Large intestine (tissue), 3 donors: ENCODE data around the gene INTS12. TPM values are rescaled to one million over a fixed set of nuclear protein-coding genes. Genes with fewer than 3 reads are reported as not detected.

ENCODE experiments used
- DNase-seq, 2 donors: peaks; one replicate each; pipeline versions ENCODE4 v3.0.0 to v3.0.0-alpha.2; 2013
- H3K27ac ChIP-seq: one replicate; pipeline ENCODE4 v1.5.1; 2013; ENCODE audit warnings: low read length
- H3K27me3 ChIP-seq: 2 replicates; pipeline ENCODE4 v1.6.1; 2013; ENCODE audit warnings: low read length; ENCODE audit not compliant: control insufficient read depth, insufficient read depth
- H3K36me3 ChIP-seq: 2 replicates; pipeline ENCODE4 v1.6.1; 2013; ENCODE audit warnings: low read length; ENCODE audit not compliant: control insufficient read depth, insufficient read depth
- H3K4me1 ChIP-seq: one replicate; pipeline ENCODE4 v1.6.1; 2013; ENCODE audit warnings: low read length; ENCODE audit not compliant: control insufficient read depth, insufficient read depth
- H3K4me3 ChIP-seq: one replicate; pipeline ENCODE4 v1.5.1; 2013; ENCODE audit warnings: low read length
- H3K9me3 ChIP-seq: one replicate; pipeline ENCODE4 v1.6.1; 2013; ENCODE audit warnings: mild to moderate bottlenecking, low read depth, low read length, moderate library complexity; ENCODE audit not compliant: control insufficient read depth
- WGBS: methylation state at CpG from one replicate; pipeline ENCODE4 v1.1.5; 2013; ENCODE audit warnings: low lambda C conversion rate; ENCODE audit not compliant: insufficient coverage; 5-methylcytosine and 5-hydroxymethylcytosine counted together
- polyA plus RNA-seq: library from polyadenylated mRNA; unstranded; fragments of 120-200 nt; gene quantifications from one replicate; pipeline ENCODE4 v1.2.1, GENCODE V29; 2013

INTS12 gene
- polyA plus RNA-seq, 1 donor = 24.7 TPM

DNA sequence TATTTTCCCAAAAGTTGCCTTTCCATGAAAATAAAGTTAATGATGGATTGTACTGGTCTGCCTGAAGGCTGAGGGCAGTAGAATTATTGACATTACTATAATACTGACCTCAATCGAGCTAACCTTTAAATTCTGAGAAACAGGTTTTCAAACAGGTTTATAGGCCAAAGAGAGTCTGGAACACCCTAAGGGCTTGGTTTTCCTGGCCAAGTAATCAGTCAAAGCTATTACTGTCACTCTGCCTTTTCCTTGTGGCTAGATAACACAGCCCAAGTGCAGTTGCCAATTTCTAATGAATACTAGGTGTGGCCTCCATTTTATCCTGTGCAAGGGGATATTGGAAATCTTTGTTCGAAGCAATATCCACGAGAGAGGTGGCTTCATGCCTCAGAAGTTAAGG, 75.2 kb downstream of the INTS12 start:
- no peak overlapping the region for H3K4me3 ChIP-seq
- peaks cover 7% of the 10 kb centered on the region for H3K4me1 ChIP-seq
- no peak for DNase-seq
- no peaks in the 10 kb centered on the region for H3K36me3 ChIP-seq
- H3K9me3 ChIP-seq = no peaks in the 10 kb centered on the region
- no CpG with 5 or more reads among the region's 3 CpGs for WGBS
- H3K27me3 ChIP-seq = no peaks in the 10 kb centered on the region
- H3K27ac ChIP-seq = no peak overlapping the region

Other genes with a start within 250 kb of the INTS12 start
- 96.4 TPM for gene PPA2, start 234.6 kb downstream of the INTS12 start, polyA plus RNA-seq
- 10.7 TPM for gene ARHGEF38, start 156.1 kb downstream of the INTS12 start, polyA plus RNA-seq
- gene GSTCD, start 95 bp upstream of the INTS12 start, polyA plus RNA-seq = 9.8 TPM
- gene NPNT, start 186.8 kb upstream of the INTS12 start, polyA plus RNA-seq = 163 TPM